ENCODE data around the gene ZNF426. TPM values are rescaled to one million over a fixed set of nuclear protein-coding genes. Genes with fewer than 3 reads are reported as not detected.
"Not testable (repeated sequence)": the region's sequence is repeated elsewhere in the genome, so short reads cannot be mapped to it uniquely, and the experiment has no call there.

ZNF426 gene
- total RNA-seq, 1 donor from 2014 or later: 12.4 TPM

DNA sequence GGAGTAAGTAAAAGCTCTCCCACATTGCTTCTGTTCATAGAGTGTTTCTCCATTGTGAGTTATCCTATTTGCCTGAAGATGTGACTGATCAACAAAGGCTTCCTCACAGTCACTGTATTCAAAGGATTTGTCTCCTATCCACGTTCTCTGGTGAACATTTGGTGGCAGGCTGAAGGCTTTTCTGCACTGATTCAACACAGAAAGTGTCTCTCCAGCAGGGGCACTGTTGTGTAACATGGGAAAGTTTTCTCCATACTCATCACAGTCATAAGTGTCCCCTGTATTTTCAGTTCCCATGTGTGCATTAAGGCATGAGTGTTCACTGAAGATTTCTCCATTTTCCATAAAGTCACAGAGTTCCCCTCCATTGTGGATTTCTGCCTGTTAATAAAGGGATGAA is 28.3 kb upstream of the ZNF426 start:
- H3K4me3 ChIP-seq (ENCODE audit: low read depth, low read length): no peak overlapping the region
- TF ChIP-seq, protein P1, sequence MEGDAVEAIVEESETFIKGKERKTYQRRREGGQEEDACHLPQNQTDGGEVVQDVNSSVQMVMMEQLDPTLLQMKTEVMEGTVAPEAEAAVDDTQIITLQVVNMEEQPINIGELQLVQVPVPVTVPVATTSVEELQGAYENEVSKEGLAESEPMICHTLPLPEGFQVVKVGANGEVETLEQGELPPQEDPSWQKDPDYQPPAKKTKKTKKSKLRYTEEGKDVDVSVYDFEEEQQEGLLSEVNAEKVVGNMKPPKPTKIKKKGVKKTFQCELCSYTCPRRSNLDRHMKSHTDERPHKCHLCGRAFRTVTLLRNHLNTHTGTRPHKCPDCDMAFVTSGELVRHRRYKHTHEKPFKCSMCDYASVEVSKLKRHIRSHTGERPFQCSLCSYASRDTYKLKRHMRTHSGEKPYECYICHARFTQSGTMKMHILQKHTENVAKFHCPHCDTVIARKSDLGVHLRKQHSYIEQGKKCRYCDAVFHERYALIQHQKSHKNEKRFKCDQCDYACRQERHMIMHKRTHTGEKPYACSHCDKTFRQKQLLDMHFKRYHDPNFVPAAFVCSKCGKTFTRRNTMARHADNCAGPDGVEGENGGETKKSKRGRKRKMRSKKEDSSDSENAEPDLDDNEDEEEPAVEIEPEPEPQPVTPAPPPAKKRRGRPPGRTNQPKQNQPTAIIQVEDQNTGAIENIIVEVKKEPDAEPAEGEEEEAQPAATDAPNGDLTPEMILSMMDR (IDR thresholded peaks at IDR 0.05; ENCODE audit: insufficient read depth, low read length, poor library complexity, severe bottlenecking): no peak
- no peaks in the 10 kb centered on the region for H3K27me3 ChIP-seq (ENCODE audit: control insufficient read depth, insufficient read depth, low read length)
- peaks cover 6% of the 10 kb centered on the region for H3K36me3 ChIP-seq (ENCODE audit: control insufficient read depth, insufficient read depth, low read length)
- DNase-seq (ENCODE audit: low read depth): no peak

DNA sequence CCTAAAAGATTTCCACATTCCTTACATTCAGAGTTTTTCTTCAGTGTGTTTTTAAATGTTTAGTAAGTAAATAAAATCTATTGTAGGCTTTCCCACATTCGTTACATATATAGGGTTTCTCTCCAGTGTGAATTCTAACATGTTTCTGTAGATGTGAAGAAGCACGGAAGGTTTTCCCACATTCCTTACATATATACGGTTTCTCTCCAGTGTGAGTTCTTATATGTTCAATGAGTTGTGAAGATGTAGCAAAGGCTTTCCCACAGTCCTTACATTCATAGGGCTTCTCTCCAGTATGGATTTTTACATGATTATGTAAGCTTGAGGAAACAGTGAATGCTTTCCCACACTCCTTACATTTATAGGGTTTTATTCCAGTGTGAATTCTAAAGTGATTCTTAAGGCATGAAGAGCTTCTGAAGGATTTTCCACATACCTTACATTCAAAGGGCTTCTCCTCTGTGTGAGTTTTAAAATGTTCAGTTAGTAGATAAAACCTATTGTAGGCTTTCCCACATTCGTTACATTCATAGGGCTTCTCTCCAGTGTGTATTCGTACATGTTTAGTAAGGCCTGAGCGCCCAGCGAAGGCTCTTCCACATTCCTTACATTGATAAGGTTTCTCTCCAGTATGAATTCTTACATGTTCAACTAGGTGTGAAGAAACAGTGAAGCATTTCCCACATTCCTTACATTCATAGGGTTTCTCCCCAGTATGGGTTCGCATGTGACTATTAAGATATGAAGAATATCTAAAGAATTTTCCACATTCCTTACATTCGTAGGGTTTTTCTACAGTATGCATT is 27.7 kb upstream of the ZNF426 start:
- no peak for DNase-seq (ENCODE audit: low read depth)
- Histone ChIP-seq H3K36me3 (ENCODE audit: control insufficient read depth, insufficient read depth, low read length) (peaks cover 6% of the 10 kb centered on the region), H3K4me3 (ENCODE audit: low read depth, low read length) (no peak overlapping the region), H3K27me3 (ENCODE audit: control insufficient read depth, insufficient read depth, low read length) (no peaks in the 10 kb centered on the region)
- TF ChIP-seq, protein P1 (IDR thresholded peaks at IDR 0.05; ENCODE audit: insufficient read depth, low read length, poor library complexity, severe bottlenecking): no peak

DNA sequence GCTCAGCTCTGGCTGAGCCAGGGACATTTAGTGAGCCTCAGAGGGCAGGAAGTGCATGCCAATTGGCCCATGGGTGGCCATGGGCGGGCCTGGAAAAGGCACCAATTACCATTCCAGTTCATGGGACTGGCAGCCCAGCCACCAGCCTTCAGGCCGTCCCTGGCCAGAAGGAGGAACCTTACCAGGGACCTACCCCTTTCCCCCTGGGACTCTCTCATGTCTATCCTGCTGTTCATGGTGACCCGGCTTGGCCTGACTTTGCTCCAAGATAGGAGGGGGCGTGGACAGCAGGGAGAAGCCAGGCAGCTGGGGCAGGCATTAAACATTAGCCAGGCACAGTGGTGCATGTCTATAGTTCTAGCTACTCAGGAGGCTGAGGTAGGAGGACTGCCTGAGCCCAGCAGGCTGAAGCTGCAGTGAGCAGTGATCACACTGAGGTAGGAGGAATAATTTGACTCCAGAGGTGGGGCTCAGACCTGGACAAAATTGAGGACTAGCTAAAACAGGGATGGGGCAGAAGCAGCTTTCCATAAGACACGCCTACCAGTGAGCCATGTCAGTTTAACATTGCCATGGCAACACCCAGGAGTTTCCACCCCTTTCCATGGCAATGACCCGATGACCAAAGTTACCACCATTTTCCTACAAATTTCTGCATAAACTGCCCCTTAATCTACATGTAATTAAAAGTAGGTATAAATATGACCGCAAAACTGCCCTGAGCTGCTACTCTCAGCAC is 14.3 kb upstream of the ZNF426 start:
- TF ChIP-seq, protein P1 (IDR thresholded peaks at IDR 0.05; ENCODE audit: insufficient read depth, low read length, poor library complexity, severe bottlenecking): no peak
- no peak overlapping the region for H3K4me3 ChIP-seq (ENCODE audit: low read depth, low read length)
- no peaks in the 10 kb centered on the region for H3K36me3 ChIP-seq (ENCODE audit: control insufficient read depth, insufficient read depth, low read length)
- no peaks in the 10 kb centered on the region for H3K27me3 ChIP-seq (ENCODE audit: control insufficient read depth, insufficient read depth, low read length)
- DNase-seq (ENCODE audit: low read depth): no peak

DNA sequence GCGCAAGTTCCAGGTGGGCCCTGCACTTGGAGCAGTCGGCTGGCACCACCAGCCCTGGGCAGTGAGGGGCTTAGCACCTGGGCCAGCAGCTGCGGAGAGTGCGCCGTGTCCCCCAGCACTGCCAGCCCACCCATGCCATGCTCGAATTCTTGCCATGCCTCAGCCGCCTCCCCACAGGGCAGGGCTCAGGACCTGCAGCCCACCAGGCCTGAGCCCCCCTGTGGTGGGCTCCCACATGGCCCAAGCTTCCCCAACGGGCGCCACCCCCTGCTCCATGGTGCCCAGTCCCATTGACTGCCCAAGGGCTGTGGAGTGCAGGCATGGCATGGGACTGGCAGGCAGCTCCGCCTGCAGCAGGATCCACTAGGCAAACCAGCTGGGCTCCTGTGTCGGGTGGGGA is 9.4 kb upstream of the ZNF426 start:
- H3K27me3 ChIP-seq (ENCODE audit: control insufficient read depth, insufficient read depth, low read length): no peaks in the 10 kb centered on the region
- TF ChIP-seq, protein P1 (IDR thresholded peaks at IDR 0.05; ENCODE audit: insufficient read depth, low read length, poor library complexity, severe bottlenecking): no peak
- no peak overlapping the region for H3K4me3 ChIP-seq (ENCODE audit: low read depth, low read length)

DNA sequence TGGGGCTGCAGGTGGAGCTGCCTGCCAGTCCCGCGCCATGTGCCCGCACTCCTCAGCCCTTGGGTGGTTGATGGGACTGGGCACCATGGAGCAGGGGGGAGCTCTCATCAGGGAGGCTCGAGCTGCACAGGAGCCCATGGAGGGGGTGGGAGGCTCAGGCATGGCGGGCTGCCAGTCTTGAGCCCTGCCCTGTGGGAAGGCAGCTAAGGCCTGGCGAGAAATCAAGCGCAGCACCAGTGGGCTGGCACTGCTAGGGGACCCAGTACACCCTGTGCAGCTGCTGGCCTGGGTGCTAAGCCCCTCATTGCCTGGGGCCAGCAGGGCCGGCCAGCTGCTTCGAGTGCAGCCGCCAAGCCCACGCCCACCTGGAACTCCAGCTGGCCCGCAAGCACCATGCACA is 2.8 kb upstream of the ZNF426 start:
- not testable (repeated sequence) for H3K27me3 ChIP-seq (ENCODE audit: control insufficient read depth, insufficient read depth, low read length); H3K36me3 ChIP-seq (ENCODE audit: control insufficient read depth, insufficient read depth, low read length); H3K4me3 ChIP-seq (ENCODE audit: low read depth, low read length); DNase-seq (ENCODE audit: low read depth)

More for the DNA sequence above, 9.4 kb upstream of the ZNF426 start:
- no peak for DNase-seq (ENCODE audit: low read depth)
- H3K36me3 ChIP-seq (ENCODE audit: control insufficient read depth, insufficient read depth, low read length): no peaks in the 10 kb centered on the region

DNA sequence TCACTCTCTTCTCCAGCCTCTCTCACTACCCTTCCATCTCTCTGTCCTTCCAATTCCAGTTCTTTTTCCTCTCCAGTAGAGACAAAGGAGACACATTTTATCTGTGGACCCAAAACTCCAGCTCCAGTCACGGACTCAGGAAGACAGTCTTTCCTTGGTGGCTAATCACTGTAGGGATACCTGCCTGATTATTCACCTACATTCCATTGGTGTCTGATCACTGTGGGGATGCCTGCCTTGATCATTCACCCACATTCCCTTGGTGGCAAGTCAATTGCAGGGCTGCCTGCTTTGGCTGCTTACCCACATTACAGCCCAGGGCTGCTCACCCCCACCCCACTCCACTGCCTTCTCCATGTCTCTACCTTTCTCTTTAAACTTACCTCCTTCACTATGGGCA is 1.5 kb upstream of the ZNF426 start:
- not testable (repeated sequence) for DNase-seq (ENCODE audit: low read depth); H3K36me3 ChIP-seq (ENCODE audit: control insufficient read depth, insufficient read depth, low read length)

DNA sequence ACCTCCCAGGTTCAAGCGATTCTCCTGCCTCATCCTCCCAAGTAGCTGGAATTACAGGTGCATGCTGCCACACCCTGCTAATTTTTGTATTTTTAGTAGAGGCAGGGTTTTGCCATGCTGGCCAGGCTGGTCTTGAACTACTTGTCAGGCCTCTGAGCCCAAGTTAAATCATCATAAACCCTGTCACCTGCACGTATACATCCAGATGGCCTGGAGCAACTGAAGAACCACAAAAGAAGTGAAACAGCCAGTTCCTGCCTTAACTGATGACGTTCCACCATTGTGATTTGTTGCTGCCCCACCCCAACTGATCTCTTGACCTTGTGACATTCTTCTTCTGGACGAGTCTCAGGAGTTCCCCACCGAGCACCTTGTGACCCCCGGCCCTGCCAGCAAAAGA is 756 bp upstream of the ZNF426 start:
- H3K4me3 ChIP-seq (ENCODE audit: low read depth, low read length); H3K36me3 ChIP-seq (ENCODE audit: control insufficient read depth, insufficient read depth, low read length); H3K27me3 ChIP-seq (ENCODE audit: control insufficient read depth, insufficient read depth, low read length); DNase-seq (ENCODE audit: low read depth): not testable (repeated sequence)

More for the DNA sequence above, 1.5 kb upstream of the ZNF426 start:
- not testable (repeated sequence) for H3K4me3 ChIP-seq (ENCODE audit: low read depth, low read length); H3K27me3 ChIP-seq (ENCODE audit: control insufficient read depth, insufficient read depth, low read length)
